Stimulated activated CD4-positive, alpha-beta T cell treated with anti-CD3 and anti-CD28 coated beads, Interleukin-12 subunit alpha, Interleukin-12 subunit beta, amount 100 ng/mL, for 48 hours (primary cell): Measurements from ENCODE around the gene NAALADL2.

ENCODE experiments used
- DNase-seq, 3 donors: peaks; one replicate each; pipeline ENCODE4 v3.0.0-alpha.2; 2020; ENCODE audit warnings: low read depth in 2 of 3, low spot score in 1 of 3

Gene NAALADL2

DNA sequence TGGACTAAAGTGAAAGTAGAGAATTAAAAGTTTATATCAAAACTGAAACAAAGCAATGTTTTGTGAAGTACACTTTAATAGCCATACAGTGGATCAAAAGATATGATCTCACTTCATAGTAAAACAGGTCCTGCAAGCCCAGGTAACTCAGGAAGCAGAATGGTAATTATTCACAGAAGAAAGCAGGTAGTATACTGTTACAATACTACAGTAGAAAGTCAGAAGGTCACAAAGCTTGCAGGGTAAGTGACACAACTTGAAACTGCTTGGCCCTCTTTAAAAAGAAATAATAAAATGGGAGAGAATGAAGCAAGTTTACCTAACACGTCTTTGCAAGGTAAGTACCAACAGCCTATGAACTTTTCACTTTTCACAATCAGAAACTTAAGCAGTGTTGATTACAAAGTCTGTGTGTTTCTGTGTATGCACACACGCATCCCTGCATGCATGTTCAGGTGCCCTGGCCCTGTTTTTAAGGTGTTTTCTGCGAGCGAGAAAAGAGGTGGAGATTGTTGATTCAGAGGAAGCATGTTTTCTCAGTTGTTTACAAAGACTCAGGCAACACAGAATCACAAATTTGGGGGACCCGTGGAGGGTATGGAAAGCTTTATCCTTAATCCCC lies at the start of gene NAALADL2:
TSS of gene NAALADL2 (plus strand) at position 221 of the 622 bp plus-strand sequence.
- DNase-seq, result no peak

GRCh38 chr3:174810254-174810653 lies 48.9 kb upstream of the NAALADL2 start:
- no peak for DNase-seq

- DNase-seq, result no peak
Observed at GRCh38 chr3:174812172-174812862, 46.8 kb upstream of the NAALADL2 start.

DNA sequence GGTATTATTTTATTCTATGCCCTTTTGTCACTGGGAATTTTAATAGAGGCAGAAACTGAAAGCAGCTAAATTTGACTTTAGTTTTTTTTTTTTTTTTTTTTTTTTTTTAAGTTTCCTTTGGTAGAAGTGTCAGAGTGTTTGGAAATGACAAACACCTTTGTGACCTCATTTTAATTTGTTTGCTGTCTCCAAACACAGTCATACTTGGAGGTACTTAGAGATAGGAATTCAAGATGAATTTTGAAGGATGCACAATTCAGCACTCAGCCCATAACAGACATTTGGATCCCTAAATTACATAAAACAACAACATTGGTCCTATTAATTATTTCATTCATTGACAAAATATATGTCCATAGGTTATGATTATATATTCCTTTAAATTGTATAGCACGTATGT lies 43.4 kb upstream of the NAALADL2 start:
- no peak for DNase-seq

DNA sequence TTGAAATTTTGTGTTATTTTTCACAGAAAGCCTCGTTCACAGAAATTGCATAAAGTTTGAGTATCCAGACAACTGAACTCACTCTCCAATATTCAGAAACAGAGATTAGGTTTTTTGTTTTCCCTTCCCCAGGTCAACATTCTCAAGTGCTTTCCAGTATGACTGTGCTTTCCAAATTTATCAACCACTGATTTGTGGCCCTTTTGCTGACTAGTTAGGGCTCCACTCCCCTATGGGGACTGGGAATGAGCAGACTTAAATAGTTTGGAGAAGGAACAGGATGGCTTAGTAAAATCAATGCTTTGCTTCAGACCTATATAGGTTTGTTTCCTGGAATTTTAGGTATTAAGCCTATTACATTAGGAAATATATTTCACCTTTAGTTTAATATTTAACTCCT lies 38.2 kb upstream of the NAALADL2 start:
- DNase-seq, result no peak

DNA sequence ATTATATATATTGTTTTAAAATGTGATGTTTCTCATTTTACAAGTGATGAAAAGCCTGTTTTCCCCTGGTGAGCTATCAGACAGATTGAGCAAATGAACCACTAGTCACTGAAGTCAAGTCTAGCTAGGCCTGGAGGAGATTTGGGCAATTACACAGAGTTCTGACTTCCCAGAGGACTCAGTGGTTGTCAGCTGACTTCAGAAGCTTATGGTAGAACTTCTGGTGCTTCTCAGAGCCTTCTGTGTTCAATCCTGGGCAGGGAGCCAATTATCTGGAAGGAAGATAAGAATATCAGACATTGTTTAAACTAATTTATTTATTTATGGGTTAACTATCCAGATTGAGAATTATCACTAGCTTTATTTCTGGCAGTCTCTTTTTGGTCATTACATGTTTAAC lies 37.7 kb upstream of the NAALADL2 start:
- no peak for DNase-seq

GRCh38 chr3:174822320-174822719 lies 36.8 kb upstream of the NAALADL2 start:
- DNase-seq, result no peak

- DNase-seq, result no peak
Observed at GRCh38 chr3:174826069-174826468, 33.1 kb upstream of the NAALADL2 start.

GRCh38 chr3:174844746-174845145 lies 14.4 kb upstream of the NAALADL2 start:
- DNase-seq, result no peak

DNA sequence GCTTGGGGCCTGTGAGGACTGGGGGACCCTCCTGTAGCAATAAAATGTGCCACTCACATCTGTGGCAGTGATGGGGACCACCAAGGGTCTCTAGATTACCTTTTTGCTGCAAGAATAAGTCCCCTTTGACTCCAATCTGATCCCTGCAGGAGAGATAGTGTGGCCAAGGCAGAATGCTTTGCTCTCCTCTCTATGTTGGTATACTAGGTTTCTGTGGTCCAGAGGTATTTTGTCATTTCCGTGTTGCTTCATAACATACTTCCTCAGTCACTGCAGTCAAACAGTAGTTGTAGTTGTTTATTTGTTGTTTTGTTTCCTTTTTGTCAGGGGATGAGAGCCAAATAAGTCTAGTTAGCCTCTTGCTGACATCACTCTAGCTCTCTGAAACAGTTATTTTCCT lies 13.1 kb upstream of the NAALADL2 start:
- no peak for DNase-seq

GRCh38 chr3:174854987-174855386 lies 4.1 kb upstream of the NAALADL2 start:
- no peak for DNase-seq

- DNase-seq, result no peak
Observed at GRCh38 chr3:174857301-174857700, 1.8 kb upstream of the NAALADL2 start.

DNA sequence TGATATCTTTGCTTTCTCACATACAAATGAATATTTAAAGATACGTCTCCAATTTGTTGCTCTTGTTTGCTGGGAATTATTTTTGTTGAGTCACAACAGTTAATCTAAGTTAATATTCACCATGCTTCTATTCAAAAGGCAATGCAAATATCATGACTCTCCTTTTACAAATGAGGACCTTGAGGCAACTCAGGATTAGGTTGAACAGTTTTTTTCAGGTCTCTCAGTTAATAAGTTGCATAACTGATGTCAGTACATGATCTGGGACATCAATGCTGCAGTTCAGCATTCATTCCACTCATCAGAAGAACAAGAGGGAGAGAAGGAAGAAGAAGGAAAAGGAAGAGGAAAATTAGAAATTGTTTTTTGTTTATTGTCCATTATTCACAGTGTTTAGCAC lies 781 bp upstream of the NAALADL2 start:
- DNase-seq, result no peak

- DNase-seq, result no peak
Observed at GRCh38 chr3:174859756-174860155, 622 bp downstream of the NAALADL2 start.

GRCh38 chr3:174862101-174862500 lies 3.0 kb downstream of the NAALADL2 start:
- DNase-seq, result no peak

GRCh38 chr3:174862666-174863065 lies 3.5 kb downstream of the NAALADL2 start:
- no peak for DNase-seq

DNA sequence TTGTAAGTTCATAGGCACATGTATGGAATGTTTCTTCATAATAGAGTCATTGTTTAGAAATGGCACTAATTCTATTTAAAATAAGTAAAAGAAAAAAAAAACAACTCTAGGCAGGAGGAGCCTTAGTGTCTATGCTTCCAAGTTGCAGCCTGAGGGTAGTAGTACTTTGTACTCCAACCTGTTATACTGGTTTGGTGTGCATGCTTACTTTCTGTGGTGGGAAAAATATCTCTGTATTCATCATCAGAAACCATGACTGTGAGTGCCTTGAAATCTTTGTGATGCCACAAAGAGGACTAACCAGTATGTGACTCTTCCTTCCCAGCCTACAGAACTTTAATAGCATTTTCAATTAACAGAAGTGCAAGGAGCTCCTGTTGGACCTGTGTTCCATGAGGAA lies 4.4 kb downstream of the NAALADL2 start:
- no peak for DNase-seq

- no peak for DNase-seq
Observed at GRCh38 chr3:174869448-174869847, 10.3 kb downstream of the NAALADL2 start.

DNA sequence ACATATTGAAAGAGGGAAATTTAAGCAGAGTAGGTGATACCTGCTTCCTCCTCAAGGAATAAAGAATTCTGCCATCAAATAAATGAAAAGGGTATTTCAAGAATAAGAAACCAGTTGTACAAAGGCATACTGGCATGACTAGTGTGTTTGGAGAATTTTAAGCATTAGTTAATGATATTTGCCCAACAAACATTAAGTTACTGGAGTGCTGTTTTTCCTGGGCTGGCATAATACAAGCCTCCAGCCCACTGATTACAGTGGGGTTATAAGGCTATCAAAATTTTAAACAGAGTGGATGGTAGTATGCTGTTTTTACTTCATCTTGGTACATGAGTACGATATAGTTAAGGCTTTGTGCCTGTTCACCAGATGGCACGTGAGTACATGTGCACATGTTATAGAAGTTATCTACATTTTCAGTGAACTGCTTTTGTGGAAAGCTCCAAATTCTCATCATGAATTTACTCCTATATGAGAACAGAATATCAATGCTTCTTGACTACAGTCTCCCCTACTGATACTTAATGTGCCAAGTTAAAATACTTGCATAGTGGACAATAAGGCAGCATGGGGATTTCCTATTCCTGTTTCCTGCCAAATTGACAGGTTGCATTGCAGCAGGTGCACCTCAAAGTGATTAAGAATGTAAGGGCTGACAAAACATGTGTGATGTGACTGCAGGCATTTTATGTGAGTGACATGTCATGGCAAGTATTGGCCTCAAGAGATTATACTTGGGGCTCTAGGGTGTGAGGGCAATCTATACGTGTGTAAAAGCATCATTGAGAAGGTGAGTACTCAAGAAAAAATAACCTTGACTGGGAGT lies 14.9 kb downstream of the NAALADL2 start:
- DNase-seq, result no peak

DNA sequence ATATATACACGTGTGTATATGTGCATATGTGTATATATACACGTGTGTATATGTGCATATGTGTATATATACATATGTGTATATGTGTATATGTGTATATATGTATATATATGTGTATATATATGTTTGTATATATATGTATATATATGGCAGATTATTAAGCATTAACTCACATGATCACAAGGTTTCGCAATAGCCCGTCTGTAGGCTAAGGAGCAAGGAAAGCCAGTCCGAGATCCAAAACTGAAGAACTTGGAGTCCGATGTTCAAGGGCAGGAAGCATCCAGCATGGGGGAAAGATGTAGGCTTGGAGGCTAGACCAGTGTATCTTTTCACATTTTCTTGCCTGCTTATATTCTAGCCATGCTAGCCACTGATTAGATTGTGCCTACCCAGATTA lies 23.7 kb downstream of the NAALADL2 start:
- DNase-seq, result no peak

DNA sequence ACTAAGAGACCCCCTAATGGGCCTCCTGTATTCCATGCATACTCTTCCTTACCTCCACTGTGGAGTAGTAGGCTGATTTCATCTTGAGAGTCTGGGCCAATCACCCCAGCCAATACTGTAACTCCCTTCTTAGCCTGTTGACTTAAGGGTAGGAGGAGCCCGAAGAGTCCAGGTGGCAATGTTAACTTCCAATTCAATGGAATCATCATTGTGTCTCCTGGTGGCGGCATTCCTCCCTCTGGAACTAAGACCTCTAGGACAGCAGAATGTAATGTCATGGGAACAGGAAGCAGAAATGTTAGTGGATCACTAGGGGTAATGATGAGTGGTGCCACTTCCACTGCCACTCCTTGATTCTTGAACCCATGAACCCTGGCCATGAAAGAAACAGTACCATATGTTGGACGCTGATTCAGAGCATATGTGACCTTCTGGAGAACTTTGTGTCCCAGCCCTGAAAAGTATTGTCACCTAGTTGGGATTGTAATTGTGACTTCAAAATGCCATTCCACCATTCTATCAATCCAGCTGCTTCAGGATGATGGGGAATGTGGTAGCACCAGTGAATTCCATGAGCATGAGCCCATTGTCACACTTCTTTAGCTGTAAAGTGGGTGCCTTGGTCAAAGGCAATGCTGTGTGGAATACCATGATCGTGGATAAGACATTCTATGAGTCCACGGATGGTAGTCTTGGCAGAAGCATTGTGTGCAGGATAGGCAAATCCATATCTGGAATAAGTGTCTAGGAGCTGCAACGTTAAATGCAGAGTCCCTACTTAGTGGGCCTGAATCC lies 24.9 kb downstream of the NAALADL2 start:
- no peak for DNase-seq
